Nephron (organoid): ENCODE results near the gene PDGFA.

Source experiments
- H3K27ac Mint-ChIP-seq, 3 experiments: 2 replicates each; pipeline ENCODE4 v1.8.0; 2020; ENCODE audit warnings: mixed read lengths in 3 of 3, mild to moderate bottlenecking in 2 of 3, moderate library complexity in 1 of 3
- H3K27me3 Mint-ChIP-seq: 2 replicates; pipeline ENCODE4 v1.8.0; 2021; ENCODE audit warnings: low read depth, mild to moderate bottlenecking, moderate library complexity, mixed read lengths
- H3K36me3 Mint-ChIP-seq: 2 replicates; pipeline ENCODE4 v1.8.0; 2020; ENCODE audit warnings: low read depth, mixed read lengths
- H3K4me1 Mint-ChIP-seq: 2 replicates; pipeline ENCODE4 v1.8.0; 2020; ENCODE audit warnings: mixed read lengths
- H3K4me3 Mint-ChIP-seq, 3 experiments: 2 replicates each; pipeline ENCODE4 v1.8.0; 2020; ENCODE audit warnings: mild to moderate bottlenecking in 3 of 3, mixed read lengths in 3 of 3, moderate library complexity in 2 of 3
- H3K9me3 Mint-ChIP-seq: 2 replicates; pipeline ENCODE4 v1.8.0; 2020; ENCODE audit warnings: mixed read lengths
- TF ChIP-seq, protein P1 (sequence below), 3 experiments: fragments of 200-600 bp; sonication (generic); IDR thresholded peaks; one replicate each; pipeline ENCODE4 v1.5.0; 2021; ENCODE audit warnings: antibody characterized with exemption in 3 of 3; ENCODE audit not compliant: unreplicated experiment in 3 of 3

The PDGFA gene

DNA sequence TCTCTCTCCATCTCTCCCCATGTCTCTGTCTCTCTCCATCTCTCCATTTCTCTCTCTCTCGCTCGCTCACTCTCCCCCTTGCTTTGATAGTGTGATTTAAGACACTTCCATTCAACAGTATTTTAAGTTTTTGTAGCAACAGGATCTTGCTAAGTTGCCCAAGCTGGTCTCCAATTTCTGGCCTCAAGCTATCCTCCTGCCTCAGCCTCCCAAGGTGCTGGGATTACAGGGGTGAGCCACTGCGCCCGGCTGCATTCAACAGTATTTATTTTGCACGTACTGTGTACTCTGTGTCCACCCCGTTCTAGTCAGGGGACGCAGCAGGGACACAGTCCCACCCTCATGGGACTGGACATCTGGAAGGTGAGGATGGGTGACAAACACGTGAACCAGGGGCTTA, 14.4 kb upstream of the PDGFA start:
- Mint-ChIP-seq H3K9me3 (no peaks in the 10 kb centered on the region), H3K27me3 (peaks cover 20% of the 10 kb centered on the region), H3K4me3 (no peak overlapping the region), H3K27ac (no peak overlapping the region), H3K4me1 (no peaks in the 10 kb centered on the region), H3K36me3 (no peaks in the 10 kb centered on the region)
- TF ChIP-seq, protein P1, sequence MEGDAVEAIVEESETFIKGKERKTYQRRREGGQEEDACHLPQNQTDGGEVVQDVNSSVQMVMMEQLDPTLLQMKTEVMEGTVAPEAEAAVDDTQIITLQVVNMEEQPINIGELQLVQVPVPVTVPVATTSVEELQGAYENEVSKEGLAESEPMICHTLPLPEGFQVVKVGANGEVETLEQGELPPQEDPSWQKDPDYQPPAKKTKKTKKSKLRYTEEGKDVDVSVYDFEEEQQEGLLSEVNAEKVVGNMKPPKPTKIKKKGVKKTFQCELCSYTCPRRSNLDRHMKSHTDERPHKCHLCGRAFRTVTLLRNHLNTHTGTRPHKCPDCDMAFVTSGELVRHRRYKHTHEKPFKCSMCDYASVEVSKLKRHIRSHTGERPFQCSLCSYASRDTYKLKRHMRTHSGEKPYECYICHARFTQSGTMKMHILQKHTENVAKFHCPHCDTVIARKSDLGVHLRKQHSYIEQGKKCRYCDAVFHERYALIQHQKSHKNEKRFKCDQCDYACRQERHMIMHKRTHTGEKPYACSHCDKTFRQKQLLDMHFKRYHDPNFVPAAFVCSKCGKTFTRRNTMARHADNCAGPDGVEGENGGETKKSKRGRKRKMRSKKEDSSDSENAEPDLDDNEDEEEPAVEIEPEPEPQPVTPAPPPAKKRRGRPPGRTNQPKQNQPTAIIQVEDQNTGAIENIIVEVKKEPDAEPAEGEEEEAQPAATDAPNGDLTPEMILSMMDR (IDR thresholded peaks at IDR 0.05; ENCODE audit: unreplicated experiment in 3 of 3): no peak

DNA sequence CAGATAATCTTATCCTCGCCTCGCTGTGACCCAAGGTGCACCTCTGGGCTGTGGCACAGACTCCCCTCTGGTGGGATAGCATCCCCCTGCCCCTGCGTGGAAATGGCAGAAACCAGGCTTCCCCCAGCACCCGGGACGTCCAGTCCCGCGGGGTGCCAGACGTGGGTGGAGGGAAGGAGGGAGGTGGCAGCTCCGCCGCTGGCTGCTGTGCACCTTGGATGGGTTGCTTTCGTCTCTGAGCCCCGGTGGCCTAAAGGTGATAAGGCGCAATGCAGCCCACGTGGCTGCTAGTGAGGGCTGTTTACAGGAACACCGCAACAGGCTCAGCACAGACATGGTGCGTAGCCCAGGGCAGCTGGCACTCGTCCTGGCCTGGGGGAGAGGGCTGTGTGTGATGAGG, 13.6 kb upstream of the PDGFA start:
- Mint-ChIP-seq H3K36me3 (no peaks in the 10 kb centered on the region), H3K4me1 (no peaks in the 10 kb centered on the region), H3K4me3 (no peak overlapping the region), H3K9me3 (no peaks in the 10 kb centered on the region), H3K27ac (no peak overlapping the region), H3K27me3 (peaks cover 20% of the 10 kb centered on the region)
- TF ChIP-seq, protein P1 (IDR thresholded peaks at IDR 0.05; ENCODE audit: unreplicated experiment in 3 of 3): no peak

DNA sequence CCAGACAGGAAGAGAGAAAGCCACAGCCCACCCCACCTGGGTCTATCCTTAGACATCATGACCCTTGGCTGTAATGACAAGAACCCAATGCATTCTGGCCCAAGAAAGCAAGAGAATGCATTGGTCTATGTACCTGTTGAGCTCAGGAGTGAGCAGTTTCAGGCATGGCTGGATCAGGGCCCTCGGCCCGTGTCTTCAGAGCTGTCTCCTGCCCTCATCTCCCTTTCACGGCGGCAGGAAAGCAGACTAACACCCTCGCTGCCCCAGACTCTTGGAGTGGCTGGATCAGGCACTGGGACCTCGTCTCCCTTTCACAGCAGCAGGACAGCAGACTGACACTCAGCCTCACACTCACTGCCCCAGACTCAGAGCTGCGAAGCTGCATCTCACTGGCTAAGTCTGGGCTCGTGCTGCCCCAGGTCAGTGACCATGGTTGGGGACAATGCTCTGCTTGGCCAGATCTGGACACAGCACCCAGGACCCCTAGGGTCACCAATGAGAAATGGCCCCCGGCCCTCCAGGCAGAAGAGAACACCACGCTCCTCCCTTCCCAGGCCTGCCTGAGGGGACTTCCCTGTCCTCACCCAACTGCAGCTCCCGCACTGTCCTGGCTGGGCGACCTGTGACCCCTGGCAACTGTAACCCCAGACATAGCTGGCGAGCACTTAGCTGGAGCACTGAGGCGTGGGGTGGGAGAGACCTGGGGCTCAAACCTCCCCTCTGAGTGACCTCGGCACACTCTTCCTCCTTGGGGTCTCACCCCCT, 12.9 kb upstream of the PDGFA start:
- no peaks in the 10 kb centered on the region for H3K4me1 Mint-ChIP-seq

DNA sequence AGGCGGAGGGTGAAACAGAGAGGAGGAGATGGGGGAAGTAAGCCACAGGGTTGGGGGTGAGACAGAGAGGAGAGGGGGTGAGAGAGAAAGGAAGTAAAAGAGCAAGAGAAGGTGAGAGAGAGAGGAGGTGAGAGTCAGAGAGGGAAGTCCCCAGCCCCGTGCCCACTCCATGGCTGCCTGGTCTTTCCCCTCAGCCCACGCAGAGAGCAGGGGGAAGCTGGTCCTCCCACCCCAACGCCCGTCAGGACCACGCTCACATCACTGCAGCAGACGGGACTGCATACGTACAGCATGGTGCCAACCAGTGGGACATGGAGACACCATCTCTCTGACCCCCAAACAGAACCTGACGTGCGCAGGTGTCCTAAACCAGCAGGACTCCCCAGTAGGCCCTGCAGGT, 12.1 kb upstream of the PDGFA start:
- Mint-ChIP-seq H3K4me1 (no peaks in the 10 kb centered on the region), H3K4me3 (no peak overlapping the region), H3K27ac (no peak overlapping the region), H3K36me3 (no peaks in the 10 kb centered on the region), H3K27me3 (peaks cover 20% of the 10 kb centered on the region), H3K9me3 (no peaks in the 10 kb centered on the region)
- TF ChIP-seq, protein P1 (IDR thresholded peaks at IDR 0.05; ENCODE audit: unreplicated experiment in 3 of 3): no peak

More for the DNA sequence above, 12.9 kb upstream of the PDGFA start:
- H3K27ac Mint-ChIP-seq: no peak overlapping the region
- TF ChIP-seq, protein P1 (IDR thresholded peaks at IDR 0.05; ENCODE audit: unreplicated experiment in 3 of 3): no peak
- no peaks in the 10 kb centered on the region for H3K9me3 Mint-ChIP-seq
- peaks cover 20% of the 10 kb centered on the region for H3K27me3 Mint-ChIP-seq
- no peak overlapping the region for H3K4me3 Mint-ChIP-seq
- no peaks in the 10 kb centered on the region for H3K36me3 Mint-ChIP-seq

DNA sequence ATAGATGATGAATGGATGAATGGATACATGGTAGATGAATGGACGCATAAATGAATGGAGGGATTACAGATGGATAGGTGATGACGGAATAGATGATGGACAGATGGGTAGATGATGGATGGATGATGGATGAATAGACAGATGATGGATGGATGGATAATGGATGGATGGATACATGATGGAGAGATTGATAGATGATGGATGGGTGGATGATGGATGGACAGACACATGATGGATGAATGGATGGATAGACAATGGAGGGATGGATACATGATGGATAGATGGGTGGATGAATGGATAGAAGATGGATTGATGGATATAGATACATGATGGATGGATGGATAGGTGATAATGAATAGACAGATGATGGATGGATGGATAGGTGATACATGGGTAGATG, 8.8 kb upstream of the PDGFA start:
- H3K27me3 Mint-ChIP-seq: peaks cover 25% of the 10 kb centered on the region
- no peaks in the 10 kb centered on the region for H3K9me3 Mint-ChIP-seq
- peaks cover 4% of the 10 kb centered on the region for H3K4me1 Mint-ChIP-seq
- TF ChIP-seq, protein P1 (IDR thresholded peaks at IDR 0.05; ENCODE audit: unreplicated experiment in 3 of 3): no peak
- no peak overlapping the region for H3K27ac Mint-ChIP-seq
- H3K36me3 Mint-ChIP-seq: no peaks in the 10 kb centered on the region
- no peak overlapping the region for H3K4me3 Mint-ChIP-seq

DNA sequence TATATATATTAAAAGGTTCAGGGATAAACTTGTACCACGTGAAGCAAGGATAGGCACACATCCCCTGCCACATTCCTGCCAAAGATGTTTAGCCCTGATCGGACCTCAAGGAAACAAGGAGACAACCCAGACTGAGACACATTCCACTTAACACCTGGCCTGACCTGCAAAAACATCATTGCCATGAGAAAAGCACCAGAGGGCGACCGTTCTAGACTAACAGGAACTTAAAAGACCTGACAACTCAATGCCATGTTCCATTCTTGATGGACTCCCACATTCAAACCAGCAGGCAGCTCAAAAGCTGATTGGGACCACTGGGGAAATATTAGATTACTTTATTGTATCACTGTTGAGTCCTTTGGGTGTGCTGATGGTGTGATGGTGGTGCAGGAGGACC, 8.1 kb upstream of the PDGFA start:
- Mint-ChIP-seq H3K9me3 (no peaks in the 10 kb centered on the region), H3K4me3 (no peak overlapping the region), H3K4me1 (peaks cover 4% of the 10 kb centered on the region), H3K36me3 (no peaks in the 10 kb centered on the region), H3K27ac (no peak overlapping the region), H3K27me3 (peaks cover 32% of the 10 kb centered on the region)
- TF ChIP-seq, protein P1 (IDR thresholded peaks at IDR 0.05; ENCODE audit: unreplicated experiment in 3 of 3): no peak
